Measurements from ENCODE around the gene SEMA3F. TPM values are rescaled to one million over a fixed set of nuclear protein-coding genes. Genes with fewer than 3 reads are reported as not detected.

The SEMA3F gene
- total RNA-seq, 2 donors from 2014 or later = 25.5 to 35.1 TPM

DNA sequence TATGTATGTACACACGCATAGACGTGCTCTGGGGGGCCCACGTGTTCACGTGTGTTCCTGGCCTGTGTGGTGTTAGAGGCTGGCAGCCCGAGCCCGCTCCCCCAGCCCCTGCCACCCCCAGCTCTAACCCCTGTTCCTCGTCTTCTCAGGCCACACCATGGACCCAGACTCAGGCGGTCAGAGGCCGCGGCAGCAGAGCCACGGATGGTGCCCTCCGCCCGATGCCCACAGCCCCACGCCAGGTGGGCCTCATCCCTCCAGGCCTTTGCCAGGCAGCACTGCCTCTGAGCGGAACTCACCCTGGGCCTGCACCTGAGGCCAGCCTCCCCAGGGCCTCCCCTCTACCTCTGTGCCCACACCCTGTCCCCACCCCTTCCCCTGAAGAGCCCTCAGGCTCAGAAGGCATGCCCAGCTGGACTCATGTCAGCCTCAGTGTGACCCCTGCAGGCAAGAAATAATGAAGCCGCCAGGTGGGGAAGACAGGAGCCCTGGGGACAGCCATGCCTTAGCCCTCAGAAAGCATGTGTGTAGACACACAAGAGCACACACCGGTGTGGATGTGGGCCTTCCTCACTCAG lies 19.9 kb downstream of the SEMA3F start:
- Histone ChIP-seq H3K27ac (no peak overlapping the region), H3K4me1 (ENCODE audit: control insufficient read depth in 1 of 2, low read depth in 2 of 2) (peaks cover 0 to 7% of the 10 kb centered on the region in 2 donors), H3K9me3 (no peaks in the 10 kb centered on the region), H3K36me3 (peaks cover 17% of the 10 kb centered on the region), H3K4me3 (no peak overlapping the region), H3K27me3 (replicated peaks; ENCODE audit: insufficient read depth) (no peaks in the 10 kb centered on the region)
- TF ChIP-seq, protein P1, sequence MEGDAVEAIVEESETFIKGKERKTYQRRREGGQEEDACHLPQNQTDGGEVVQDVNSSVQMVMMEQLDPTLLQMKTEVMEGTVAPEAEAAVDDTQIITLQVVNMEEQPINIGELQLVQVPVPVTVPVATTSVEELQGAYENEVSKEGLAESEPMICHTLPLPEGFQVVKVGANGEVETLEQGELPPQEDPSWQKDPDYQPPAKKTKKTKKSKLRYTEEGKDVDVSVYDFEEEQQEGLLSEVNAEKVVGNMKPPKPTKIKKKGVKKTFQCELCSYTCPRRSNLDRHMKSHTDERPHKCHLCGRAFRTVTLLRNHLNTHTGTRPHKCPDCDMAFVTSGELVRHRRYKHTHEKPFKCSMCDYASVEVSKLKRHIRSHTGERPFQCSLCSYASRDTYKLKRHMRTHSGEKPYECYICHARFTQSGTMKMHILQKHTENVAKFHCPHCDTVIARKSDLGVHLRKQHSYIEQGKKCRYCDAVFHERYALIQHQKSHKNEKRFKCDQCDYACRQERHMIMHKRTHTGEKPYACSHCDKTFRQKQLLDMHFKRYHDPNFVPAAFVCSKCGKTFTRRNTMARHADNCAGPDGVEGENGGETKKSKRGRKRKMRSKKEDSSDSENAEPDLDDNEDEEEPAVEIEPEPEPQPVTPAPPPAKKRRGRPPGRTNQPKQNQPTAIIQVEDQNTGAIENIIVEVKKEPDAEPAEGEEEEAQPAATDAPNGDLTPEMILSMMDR (IDR thresholded peaks at IDR 0.05) = no peak
- ATAC-seq (ENCODE audit: insufficient number of reproducible peaks, low FRiP score, low read depth) (no peak), DNase-seq (ENCODE audit: low spot score) (no peak)

DNA sequence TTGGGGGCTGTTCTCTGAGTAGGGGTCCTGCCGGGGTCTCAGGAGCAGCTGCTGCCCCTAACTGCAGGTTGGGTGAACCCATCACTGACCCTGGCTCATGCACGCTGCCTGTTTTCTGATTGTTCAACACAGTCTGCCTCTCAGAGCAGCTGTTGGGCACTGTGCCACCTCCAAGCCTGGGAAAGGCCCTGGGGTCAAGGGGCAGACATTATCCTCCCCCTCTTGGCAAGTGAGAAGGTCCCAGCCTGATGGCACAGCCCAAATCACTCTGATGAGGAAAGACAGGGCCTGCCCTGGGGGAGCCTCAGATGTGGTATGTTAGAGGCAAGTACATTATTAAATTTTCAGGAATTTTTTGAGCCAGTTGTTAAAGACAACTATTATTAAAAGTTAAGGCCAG lies 22.2 kb downstream of the SEMA3F start:
- TF ChIP-seq, protein P1 (IDR thresholded peaks at IDR 0.05) = no peak
- ATAC-seq (ENCODE audit: insufficient number of reproducible peaks, low FRiP score, low read depth) = no peak
- H3K27me3 ChIP-seq (replicated peaks; ENCODE audit: insufficient read depth) = no peaks in the 10 kb centered on the region
- peaks cover 17% of the 10 kb centered on the region for H3K36me3 ChIP-seq
- no peaks in the 10 kb centered on the region for H3K9me3 ChIP-seq
- no peak overlapping the region for H3K27ac ChIP-seq
- H3K4me3 ChIP-seq = no peak overlapping the region
- H3K4me1 ChIP-seq (ENCODE audit: control insufficient read depth in 1 of 2, low read depth in 2 of 2) = no peaks in the 10 kb centered on the region
- DNase-seq (ENCODE audit: low spot score) = no peak

DNA sequence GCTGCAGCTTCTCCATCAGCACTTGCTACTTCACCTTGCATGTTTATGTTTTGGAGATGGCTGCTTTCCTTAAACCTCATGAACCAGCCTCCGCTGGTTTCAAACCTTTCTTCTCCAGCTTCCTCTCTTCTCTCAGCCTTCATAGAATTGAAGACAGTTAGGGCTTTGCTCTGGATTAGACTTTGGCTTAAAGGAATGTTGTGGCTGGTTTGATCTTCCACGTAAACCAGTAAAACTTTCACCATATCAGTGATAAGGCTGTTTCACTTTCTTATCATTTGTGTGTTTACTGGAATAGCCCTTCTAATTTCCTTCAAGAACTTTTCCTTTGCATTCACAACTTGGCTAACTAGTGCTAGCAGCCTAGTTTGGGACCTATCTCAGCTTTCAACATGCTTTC lies 24.6 kb downstream of the SEMA3F start:
- no peak overlapping the region for H3K4me3 ChIP-seq
- H3K9me3 ChIP-seq = no peaks in the 10 kb centered on the region
- H3K27ac ChIP-seq = no peak overlapping the region
- no peaks in the 10 kb centered on the region for H3K27me3 ChIP-seq (replicated peaks; ENCODE audit: insufficient read depth)
- DNase-seq (ENCODE audit: low spot score) = no peak
- no peak for ATAC-seq (ENCODE audit: insufficient number of reproducible peaks, low FRiP score, low read depth)
- no peaks in the 10 kb centered on the region for H3K4me1 ChIP-seq (ENCODE audit: control insufficient read depth in 1 of 2, low read depth in 2 of 2)
- peaks cover 22% of the 10 kb centered on the region for H3K36me3 ChIP-seq
- TF ChIP-seq, protein P1 (IDR thresholded peaks at IDR 0.05) = no peak

DNA sequence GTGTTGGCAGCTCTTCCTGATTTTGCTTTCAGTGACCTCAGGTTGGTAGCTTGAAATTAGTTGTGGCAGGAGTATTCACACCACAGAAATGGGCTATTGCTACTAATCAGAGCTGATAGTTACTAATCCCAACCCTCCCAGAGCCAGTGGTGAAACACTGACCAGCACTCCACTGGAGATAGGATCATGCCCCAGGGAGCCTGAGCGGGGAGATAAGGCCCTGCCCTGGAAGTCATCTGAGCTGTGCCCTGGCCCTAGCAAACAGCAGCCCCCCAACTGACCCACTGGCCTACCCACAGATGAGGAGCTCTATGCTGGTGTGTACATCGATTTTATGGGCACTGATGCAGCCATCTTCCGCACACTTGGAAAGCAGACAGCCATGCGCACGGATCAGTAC lies 26.9 kb downstream of the SEMA3F start:
- TF ChIP-seq, protein P1 (IDR thresholded peaks at IDR 0.05) = no peak
- Histone ChIP-seq H3K36me3 (peaks cover 6% of the 10 kb centered on the region), H3K27me3 (replicated peaks; ENCODE audit: insufficient read depth) (no peaks in the 10 kb centered on the region), H3K9me3 (no peaks in the 10 kb centered on the region), H3K27ac (no peak overlapping the region), H3K4me1 (ENCODE audit: control insufficient read depth in 1 of 2, low read depth in 2 of 2) (no peaks in the 10 kb centered on the region), H3K4me3 (no peak overlapping the region)
- DNase-seq (ENCODE audit: low spot score) = no peak
- no peak for ATAC-seq (ENCODE audit: insufficient number of reproducible peaks, low FRiP score, low read depth)

DNA sequence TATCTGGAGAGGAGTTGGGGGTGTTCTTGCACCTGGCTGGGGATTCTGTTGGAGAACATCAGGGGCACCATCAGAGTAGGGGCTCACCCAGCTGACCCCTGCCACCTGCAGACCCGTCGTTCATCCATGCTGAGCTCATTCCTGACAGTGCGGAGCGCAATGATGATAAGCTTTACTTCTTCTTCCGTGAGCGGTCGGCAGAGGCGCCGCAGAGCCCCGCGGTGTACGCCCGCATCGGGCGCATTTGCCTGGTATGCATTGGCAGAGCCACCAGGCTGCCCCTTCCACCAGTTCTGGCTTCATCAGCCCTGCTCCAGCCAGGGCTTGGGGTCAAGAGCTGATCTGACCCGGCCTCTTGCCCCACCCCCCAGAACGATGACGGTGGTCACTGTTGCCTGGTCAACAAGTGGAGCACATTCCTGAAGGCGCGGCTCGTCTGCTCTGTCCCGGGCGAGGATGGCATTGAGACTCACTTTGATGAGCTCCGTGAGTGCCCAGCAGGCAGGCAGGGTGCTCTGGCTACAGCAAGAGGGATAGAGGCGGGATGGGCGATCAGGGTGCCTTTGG lies 27.5 kb downstream of the SEMA3F start:
- Histone ChIP-seq H3K36me3 (peaks cover 5% of the 10 kb centered on the region), H3K4me3 (no peak overlapping the region), H3K27ac (no peak overlapping the region), H3K9me3 (no peaks in the 10 kb centered on the region), H3K27me3 (replicated peaks; ENCODE audit: insufficient read depth) (no peaks in the 10 kb centered on the region), H3K4me1 (ENCODE audit: control insufficient read depth in 1 of 2, low read depth in 2 of 2) (no peaks in the 10 kb centered on the region)
- ATAC-seq (ENCODE audit: insufficient number of reproducible peaks, low FRiP score, low read depth) = no peak
- no peak for DNase-seq (ENCODE audit: low spot score)
- TF ChIP-seq, protein P1 (IDR thresholded peaks at IDR 0.05) = no peak
